Esophagus (tissue), 2 donors: ENCODE data around the gene SRSF4. TPM values are rescaled to one million over a fixed set of nuclear protein-coding genes. Genes with fewer than 3 reads are reported as not detected.
"Not testable (repeated sequence)": the region's sequence is repeated elsewhere in the genome, so short reads cannot be mapped to it uniquely, and the experiment has no call there.

Source experiments
- H3K27ac ChIP-seq, 2 donors: one replicate each; pipeline ENCODE4 v1.5.1; 2013; ENCODE audit warnings: low read depth in 2 of 2, mild to moderate bottlenecking in 2 of 2, inconsistent platforms in 1 of 2, low read length in 1 of 2, moderate library complexity in 1 of 2
- H3K27me3 ChIP-seq, 2 donors: one replicate each; pipeline ENCODE4 v1.6.1; 2013; ENCODE audit warnings: low read length in 2 of 2, control low read depth in 1 of 2, mild to moderate bottlenecking in 1 of 2; ENCODE audit not compliant: insufficient read depth in 2 of 2, control insufficient read depth in 1 of 2
- H3K36me3 ChIP-seq, 2 donors: one replicate each; pipeline ENCODE4 v1.6.1; 2013; ENCODE audit warnings: low read length in 1 of 2; ENCODE audit not compliant: control insufficient read depth in 2 of 2, insufficient read depth in 2 of 2
- H3K4me1 ChIP-seq, 2 donors: one replicate each; pipeline ENCODE4 v1.6.1; 2013; ENCODE audit warnings: low read length in 1 of 2; ENCODE audit not compliant: control insufficient read depth in 2 of 2, insufficient read depth in 2 of 2
- H3K4me3 ChIP-seq, 2 donors: one replicate each; pipeline ENCODE4 v1.5.1; 2013; ENCODE audit warnings: low read length in 2 of 2, mild to moderate bottlenecking in 2 of 2, low read depth in 1 of 2, moderate library complexity in 1 of 2
- H3K9me3 ChIP-seq, 2 donors: one replicate each; pipeline ENCODE4 v1.6.1; 2013; ENCODE audit warnings: mild to moderate bottlenecking in 2 of 2, low read depth in 1 of 2, low read length in 1 of 2, moderate library complexity in 1 of 2; ENCODE audit not compliant: control insufficient read depth in 2 of 2, insufficient read depth in 1 of 2
- WGBS, 2 donors: extraction: QIAGEN DNeasy Blood & Tissue Kit; methylation state at CpG; one replicate each; pipeline ENCODE4 v1.1.7; 2013; 5-methylcytosine and 5-hydroxymethylcytosine counted together
- polyA plus RNA-seq, 2 donors: library from polyadenylated mRNA; stranded (reverse); fragments of 200-250 nt; gene quantifications; one replicate each; pipeline ENCODE4 v1.2.3, GENCODE V29; 2013
- donor health status: healthy with polysubstance abuse.
- donor health status: Bipolar disorder and iron deficiency.

SRSF4 gene
- polyA plus RNA-seq, 2 donors, result 50.8 to 71.0 TPM

- Histone ChIP-seq H3K4me3 (no peak overlapping the region), H3K4me1 (no peaks in the 10 kb centered on the region), H3K36me3 (peaks cover 9 to 17% of the 10 kb centered on the region in 2 donors), H3K9me3 (no peaks in the 10 kb centered on the region), H3K27ac (no peak overlapping the region), H3K27me3 (no peaks in the 10 kb centered on the region)
- WGBS, 2 donors, result 88 to 93% methylated on average over 1 of the region's 1 CpG
Measured at GRCh38 chr1:29114654-29115053, 67.0 kb downstream of the SRSF4 start.

- no peaks in the 10 kb centered on the region for H3K4me1 ChIP-seq
- no peak overlapping the region for H3K27ac ChIP-seq
- 72 to 74% methylated on average over 6 of the region's 6 CpGs for WGBS, 2 donors
- H3K36me3 ChIP-seq, result peaks cover 12 to 21% of the 10 kb centered on the region in 2 donors
- no peak overlapping the region for H3K4me3 ChIP-seq
- no peaks in the 10 kb centered on the region for H3K27me3 ChIP-seq
- H3K9me3 ChIP-seq, result no peaks in the 10 kb centered on the region
Measured at GRCh38 chr1:29113413-29114117, 68.1 kb downstream of the SRSF4 start.

- Histone ChIP-seq H3K27ac (no peak overlapping the region), H3K27me3 (no peaks in the 10 kb centered on the region), H3K4me1 (no peaks in the 10 kb centered on the region), H3K9me3 (no peaks in the 10 kb centered on the region), H3K36me3 (peaks cover 12 to 21% of the 10 kb centered on the region in 2 donors), H3K4me3 (no peak overlapping the region)
- WGBS, 2 donors, result 87 to 88% methylated on average over 7 of the region's 7 CpGs
Measured at GRCh38 chr1:29112705-29113412, 68.8 kb downstream of the SRSF4 start.

- H3K27me3 ChIP-seq, H3K4me1 ChIP-seq, H3K27ac ChIP-seq, H3K4me3 ChIP-seq, H3K36me3 ChIP-seq, H3K9me3 ChIP-seq: not testable (repeated sequence)
- WGBS, 2 donors, result 94 to 97% methylated on average over 6 of the region's 6 CpGs
Measured at GRCh38 chr1:29108041-29108440, 73.7 kb downstream of the SRSF4 start.

GRCh38 chr1:29105822-29106221, 75.9 kb downstream of the SRSF4 start:
- 82 to 87% methylated on average over 6 of the region's 6 CpGs for WGBS, 2 donors
- Histone ChIP-seq H3K36me3 (peaks cover 3 to 4% of the 10 kb centered on the region in 2 donors), H3K27ac (no peak overlapping the region), H3K4me1 (no peaks in the 10 kb centered on the region), H3K4me3 (no peak overlapping the region), H3K27me3 (no peaks in the 10 kb centered on the region), H3K9me3 (no peaks in the 10 kb centered on the region)

GRCh38 chr1:29100487-29100886, 81.2 kb downstream of the SRSF4 start:
- no peaks in the 10 kb centered on the region for H3K27me3 ChIP-seq
- no peaks in the 10 kb centered on the region for H3K9me3 ChIP-seq
- H3K27ac ChIP-seq, result no peak overlapping the region
- no peaks in the 10 kb centered on the region for H3K4me1 ChIP-seq
- peaks cover 7% of the 10 kb centered on the region in 2 donors for H3K36me3 ChIP-seq
- H3K4me3 ChIP-seq, result no peak overlapping the region
- WGBS, 2 donors, result 92 to 93% methylated on average over 1 of the region's 1 CpG

GRCh38 chr1:29099286-29099685, 82.4 kb downstream of the SRSF4 start:
- Histone ChIP-seq H3K4me1 (no peaks in the 10 kb centered on the region), H3K4me3 (no peak overlapping the region), H3K9me3 (no peaks in the 10 kb centered on the region), H3K27me3 (no peaks in the 10 kb centered on the region), H3K27ac (no peak overlapping the region), H3K36me3 (peaks cover 7 to 10% of the 10 kb centered on the region in 2 donors)
- 84 to 98% methylated on average over 4 of the region's 4 CpGs for WGBS, 2 donors

Other genes with a start within 250 kb of the SRSF4 start
- gene TMEM200B, start 58.0 kb downstream of the SRSF4 start, polyA plus RNA-seq, result 1 to 10 TPM; 2.1 to 3.9 TPM
- 10 to 100 TPM; 11.8 to 19.6 TPM for gene MECR, start 49.0 kb upstream of the SRSF4 start, polyA plus RNA-seq
- gene PTPRU, start 54.6 kb upstream of the SRSF4 start, polyA plus RNA-seq, result 1 to 10 TPM; 3.7 to 4.0 TPM